Progenitor cell of endocrine pancreas (in vitro differentiated cells): Measurements from ENCODE around the gene GALNT9. TPM values are rescaled to one million over a fixed set of nuclear protein-coding genes. Genes with fewer than 3 reads are reported as not detected.

Source experiments
- DNase-seq: peaks from one replicate; pipeline ENCODE4 v3.0.0; 2021; ENCODE audit warnings: low spot score; ENCODE audit not compliant: unreplicated experiment
- H3K27ac Mint-ChIP-seq: 2 replicates; pipeline ENCODE4 v1.8.0; 2021; ENCODE audit warnings: mild to moderate bottlenecking, moderate library complexity, mixed read lengths
- H3K27me3 Mint-ChIP-seq: 2 replicates; pipeline ENCODE4 v1.8.0; 2021; ENCODE audit warnings: mixed read lengths
- H3K36me3 Mint-ChIP-seq: 2 replicates; pipeline ENCODE4 v1.8.0; 2022; ENCODE audit warnings: mixed read lengths; ENCODE audit not compliant: insufficient read depth
- H3K4me1 Mint-ChIP-seq: 2 replicates; pipeline ENCODE4 v1.8.0; 2021; ENCODE audit warnings: low read depth, mixed read lengths
- H3K4me3 Mint-ChIP-seq: 2 replicates; pipeline ENCODE4 v1.8.0; 2021; ENCODE audit warnings: low read depth, mild to moderate bottlenecking, moderate library complexity, mixed read lengths
- H3K9me3 Mint-ChIP-seq: 2 replicates; pipeline ENCODE4 v1.8.0; 2021; ENCODE audit warnings: low read depth, mixed read lengths
- total RNA-seq: library from RNA; stranded (reverse); gene quantifications from 2 replicates; pipeline ENCODE4 v1.2.1, GENCODE V29; 2021
- TF ChIP-seq, protein P1 (sequence below): fragments of 200-600 bp; sonication (generic); IDR thresholded peaks from one replicate; pipeline ENCODE4 v1.5.0; 2021; ENCODE audit warnings: antibody characterized with exemption, mild to moderate bottlenecking; ENCODE audit not compliant: unreplicated experiment

Gene GALNT9
- total RNA-seq, 1 donor from 2014 or later = 0.36 TPM

GRCh38 chr12:132169376-132169775 is 160.0 kb downstream of the GALNT9 start:
- Mint-ChIP-seq H3K27ac (no peak overlapping the region), H3K4me3 (no peak overlapping the region), H3K27me3 (peaks cover 48% of the 10 kb centered on the region), H3K9me3 (peaks cover 4% of the 10 kb centered on the region), H3K36me3 (no peaks in the 10 kb centered on the region), H3K4me1 (no peaks in the 10 kb centered on the region)
- no peak for DNase-seq
- TF ChIP-seq, protein P1, sequence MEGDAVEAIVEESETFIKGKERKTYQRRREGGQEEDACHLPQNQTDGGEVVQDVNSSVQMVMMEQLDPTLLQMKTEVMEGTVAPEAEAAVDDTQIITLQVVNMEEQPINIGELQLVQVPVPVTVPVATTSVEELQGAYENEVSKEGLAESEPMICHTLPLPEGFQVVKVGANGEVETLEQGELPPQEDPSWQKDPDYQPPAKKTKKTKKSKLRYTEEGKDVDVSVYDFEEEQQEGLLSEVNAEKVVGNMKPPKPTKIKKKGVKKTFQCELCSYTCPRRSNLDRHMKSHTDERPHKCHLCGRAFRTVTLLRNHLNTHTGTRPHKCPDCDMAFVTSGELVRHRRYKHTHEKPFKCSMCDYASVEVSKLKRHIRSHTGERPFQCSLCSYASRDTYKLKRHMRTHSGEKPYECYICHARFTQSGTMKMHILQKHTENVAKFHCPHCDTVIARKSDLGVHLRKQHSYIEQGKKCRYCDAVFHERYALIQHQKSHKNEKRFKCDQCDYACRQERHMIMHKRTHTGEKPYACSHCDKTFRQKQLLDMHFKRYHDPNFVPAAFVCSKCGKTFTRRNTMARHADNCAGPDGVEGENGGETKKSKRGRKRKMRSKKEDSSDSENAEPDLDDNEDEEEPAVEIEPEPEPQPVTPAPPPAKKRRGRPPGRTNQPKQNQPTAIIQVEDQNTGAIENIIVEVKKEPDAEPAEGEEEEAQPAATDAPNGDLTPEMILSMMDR = no peak

DNA sequence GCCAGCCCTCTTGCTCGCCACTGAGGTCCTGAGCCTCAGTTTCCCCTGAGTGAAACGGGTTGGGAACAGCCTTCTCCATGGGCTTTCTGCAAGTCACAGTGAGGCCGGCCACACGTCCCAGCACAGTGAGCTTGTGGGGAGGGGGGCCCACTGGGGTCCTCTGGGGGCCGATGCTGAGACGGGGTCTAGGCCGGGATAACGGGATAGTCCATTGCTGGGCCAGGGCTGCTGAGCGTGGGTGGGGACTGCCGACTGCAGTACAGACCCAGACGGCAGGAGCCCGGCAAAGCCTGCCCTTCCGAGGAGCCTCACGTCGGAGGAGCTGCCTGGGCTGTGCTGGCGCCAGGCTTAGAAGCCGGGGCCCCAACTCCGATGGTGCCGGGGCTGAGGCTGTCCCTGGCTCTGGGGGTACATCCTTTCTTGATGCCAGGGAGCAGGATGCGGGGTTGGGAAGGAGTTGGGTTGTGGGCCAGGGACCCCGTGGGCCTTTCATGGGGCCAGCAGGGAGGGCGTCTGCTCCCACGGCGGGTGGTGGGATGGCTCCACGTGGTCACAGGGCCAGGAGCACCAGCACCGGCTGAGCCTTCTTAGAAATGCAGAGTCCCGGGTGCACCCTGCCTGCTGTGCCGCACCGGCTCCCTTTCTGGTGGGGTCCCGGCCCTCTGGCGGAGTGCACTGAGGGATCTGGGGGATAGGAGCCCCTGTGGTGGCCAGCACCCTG is 160.9 kb downstream of the GALNT9 start:
- Mint-ChIP-seq H3K4me1 (no peaks in the 10 kb centered on the region), H3K4me3 (no peak overlapping the region), H3K9me3 (peaks cover 4% of the 10 kb centered on the region), H3K27ac (no peak overlapping the region), H3K36me3 (no peaks in the 10 kb centered on the region), H3K27me3 (peaks cover 50% of the 10 kb centered on the region)
- TF ChIP-seq, protein P1 = no peak
- no peak for DNase-seq

DNA sequence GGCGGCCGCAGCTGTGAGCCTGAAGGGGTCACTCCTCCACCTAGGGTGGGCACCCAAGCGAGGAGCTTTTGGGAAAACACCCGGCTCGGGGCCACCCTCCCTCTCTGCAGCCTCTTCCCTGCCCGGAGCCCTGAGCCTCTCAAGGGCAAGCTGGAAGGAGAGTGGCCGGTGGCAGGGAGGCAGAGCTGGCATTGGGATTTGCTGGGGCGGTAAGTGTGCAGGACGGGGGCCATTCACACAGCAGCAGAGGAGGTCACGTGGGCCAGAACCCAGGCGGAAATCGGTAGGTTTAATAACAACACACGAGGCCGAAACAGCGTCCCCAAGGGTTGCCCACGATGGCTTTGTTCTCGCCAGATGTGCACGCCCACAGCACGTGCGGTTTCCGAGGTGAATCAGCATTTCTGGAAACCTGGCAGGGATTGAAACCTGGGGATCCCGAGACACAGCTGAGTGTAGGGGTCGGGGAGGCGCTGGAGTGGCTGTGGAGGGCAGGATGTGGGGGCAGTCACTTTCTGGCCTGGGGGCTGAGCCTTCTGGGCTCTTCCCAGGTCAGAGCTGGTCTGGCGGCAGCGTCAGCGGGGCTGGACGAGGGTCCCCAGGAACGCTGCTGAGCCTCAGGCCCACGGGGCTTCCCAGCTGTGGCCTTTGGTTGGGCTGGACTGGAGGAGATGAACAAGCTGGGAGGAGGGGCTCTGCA is 161.6 kb downstream of the GALNT9 start:
- Mint-ChIP-seq H3K9me3 (peaks cover 4% of the 10 kb centered on the region), H3K4me3 (no peak overlapping the region), H3K4me1 (no peaks in the 10 kb centered on the region), H3K36me3 (no peaks in the 10 kb centered on the region), H3K27me3 (peaks cover 47% of the 10 kb centered on the region), H3K27ac (no peak overlapping the region)
- no peak for DNase-seq
- TF ChIP-seq, protein P1 = no peak

GRCh38 chr12:132166801-132167591 is 162.4 kb downstream of the GALNT9 start:
- Mint-ChIP-seq H3K4me1 (no peaks in the 10 kb centered on the region), H3K27me3 (peaks cover 46% of the 10 kb centered on the region), H3K9me3 (peaks cover 4% of the 10 kb centered on the region), H3K27ac (no peak overlapping the region), H3K4me3 (no peak overlapping the region), H3K36me3 (no peaks in the 10 kb centered on the region)
- DNase-seq = no peak
- TF ChIP-seq, protein P1 = no peak

GRCh38 chr12:132166093-132166492 is 163.3 kb downstream of the GALNT9 start:
- DNase-seq = no peak
- Mint-ChIP-seq H3K27ac (no peak overlapping the region), H3K36me3 (no peaks in the 10 kb centered on the region), H3K4me3 (no peak overlapping the region), H3K9me3 (peaks cover 4% of the 10 kb centered on the region), H3K4me1 (no peaks in the 10 kb centered on the region), H3K27me3 (peaks cover 43% of the 10 kb centered on the region)
- TF ChIP-seq, protein P1 = no peak
